GM19372 (cell line): Measurements from ENCODE around the gene BEAN1.

Experiments used
- ATAC-seq: cut with Tn5 transposase; IDR thresholded peaks from one replicate; pipeline ENCODE4 v1.9.1; 2021; ENCODE audit warnings: mild to moderate bottlenecking, low read depth, moderate library complexity; ENCODE audit not compliant: unreplicated experiment

BEAN1 gene

DNA sequence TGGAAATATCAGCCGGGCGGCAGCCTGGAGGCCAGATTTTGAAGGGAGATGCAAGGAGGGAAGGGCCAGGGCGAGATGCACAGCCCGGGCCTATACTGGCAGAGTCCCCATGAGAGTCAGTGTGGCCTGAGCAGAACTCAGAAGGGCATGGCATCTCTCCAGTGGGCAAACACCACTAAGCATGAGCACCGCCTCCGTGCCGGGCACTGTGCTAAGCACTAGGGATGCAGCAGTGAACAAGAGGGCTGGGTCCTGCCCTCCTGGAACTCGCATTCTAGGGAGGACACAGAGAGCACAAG lies 89.4 kb downstream of the BEAN1 start:
- ATAC-seq: no peak

DNA sequence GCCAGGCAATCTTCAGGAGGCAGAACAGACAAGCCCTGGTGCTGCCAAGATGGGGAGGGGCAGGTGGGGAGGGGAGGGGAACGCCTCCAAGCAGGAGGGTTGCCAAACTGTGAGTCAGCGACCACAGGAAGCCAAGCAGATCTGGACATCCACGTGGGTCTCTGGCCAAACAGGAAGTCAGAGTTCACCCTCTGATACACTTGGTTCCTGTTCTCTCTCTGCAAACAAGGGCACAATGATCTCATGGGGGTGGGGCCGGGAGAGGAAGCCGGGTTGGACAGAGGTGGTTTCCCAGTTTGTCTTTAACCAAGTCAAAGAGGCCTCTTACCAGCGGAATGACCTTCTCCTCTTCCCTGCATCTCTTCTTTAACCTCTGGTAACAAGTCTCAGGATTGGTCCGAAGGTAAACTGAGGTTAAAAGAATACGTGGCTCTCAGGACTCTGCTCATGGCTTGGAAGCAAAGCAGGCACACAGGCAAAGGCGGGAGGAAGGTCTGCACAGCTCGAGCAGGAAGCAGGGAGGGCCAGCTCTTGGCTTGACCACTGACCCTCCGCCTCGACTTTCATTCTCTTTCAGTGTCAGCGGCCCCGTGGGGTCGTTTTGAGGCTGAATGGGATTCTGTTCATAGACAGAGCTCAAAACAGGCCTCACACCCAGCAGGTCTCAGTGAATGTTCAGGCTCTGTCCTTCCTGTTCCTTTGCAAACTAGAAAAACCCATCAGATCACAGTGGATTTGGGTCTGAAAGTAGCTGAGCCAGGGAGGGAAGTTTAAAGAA lies 89.9 kb downstream of the BEAN1 start:
- peak; percentile 99 for ATAC-seq

DNA sequence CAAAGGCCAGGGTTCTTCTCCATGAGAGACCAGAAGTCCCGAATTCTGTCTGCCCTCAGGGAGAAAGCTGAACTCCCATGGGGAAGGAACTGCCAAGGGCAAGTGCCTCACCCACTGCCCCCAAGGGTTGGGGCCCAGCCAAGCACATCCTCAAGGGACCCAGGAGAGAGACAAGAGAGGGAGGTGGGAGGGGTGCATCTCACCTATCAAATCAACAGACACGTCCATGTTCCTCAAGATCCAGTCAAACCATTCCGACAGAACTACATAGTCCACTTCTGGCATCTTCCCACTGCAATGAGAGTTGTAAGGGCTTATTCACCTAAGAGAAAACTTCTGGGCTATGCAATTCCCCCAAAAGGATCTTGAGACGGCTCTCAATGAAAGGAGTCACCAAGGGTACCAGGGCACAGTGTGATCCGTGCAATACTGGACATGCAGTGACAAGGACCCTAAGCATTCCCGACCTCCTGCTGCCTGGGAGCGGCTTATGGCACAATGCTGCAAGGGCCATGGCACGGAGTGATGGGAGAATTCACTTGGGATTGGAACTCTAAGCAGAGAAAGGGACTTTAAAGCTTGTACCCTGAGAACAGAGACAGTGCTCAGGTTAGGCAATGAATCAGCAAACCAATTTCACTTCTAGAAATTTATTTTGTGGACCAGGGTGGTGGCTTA lies 90.6 kb downstream of the BEAN1 start:
- no peak for ATAC-seq

GRCh38 chr16:66519482-66520373 lies 92.6 kb downstream of the BEAN1 start:
- ATAC-seq: no peak

GRCh38 chr16:66520406-66521170 lies 93.5 kb downstream of the BEAN1 start:
- no peak for ATAC-seq

GRCh38 chr16:66521252-66521713 lies 94.2 kb downstream of the BEAN1 start:
- no peak for ATAC-seq

DNA sequence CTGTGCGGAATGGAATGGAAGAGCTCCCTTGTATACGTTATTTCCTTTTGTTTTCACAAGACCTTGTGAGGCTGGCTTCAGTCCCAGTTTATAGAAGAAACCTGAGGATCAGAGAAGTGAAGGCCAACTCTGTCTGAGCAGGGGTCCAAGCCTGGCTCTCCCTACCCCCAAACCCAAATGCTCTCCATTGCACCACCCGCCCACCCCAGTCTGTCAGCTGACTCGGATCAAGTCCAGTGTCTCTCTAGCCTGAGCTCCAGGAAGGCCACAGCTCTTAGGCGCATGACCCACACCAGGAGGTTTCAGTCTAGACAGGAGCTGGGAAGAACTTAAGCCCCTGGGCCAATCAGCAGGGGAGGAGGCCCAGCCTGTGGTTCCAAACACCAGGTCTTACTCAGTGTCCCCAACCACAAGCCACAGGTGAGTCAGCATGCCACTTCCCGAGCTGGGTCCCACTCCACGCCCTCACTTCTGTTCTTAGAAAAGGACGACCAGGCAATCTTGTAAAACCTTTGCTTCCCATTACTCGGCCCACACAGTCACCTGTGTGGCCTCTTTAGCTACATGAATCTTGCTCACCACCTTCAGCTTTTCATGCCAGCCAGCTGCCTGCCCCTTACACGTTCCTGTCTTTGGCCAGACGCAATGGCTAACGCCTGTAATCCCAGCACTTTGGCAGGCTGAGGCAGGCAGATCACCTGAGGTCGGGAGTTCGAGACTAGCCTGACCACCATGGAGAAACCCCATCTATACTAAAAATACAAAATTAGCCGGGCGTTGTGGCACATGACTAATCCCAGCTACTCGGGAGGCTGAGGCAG lies 95.1 kb downstream of the BEAN1 start:
- ATAC-seq: peak; percentile 40

GRCh38 chr16:66522816-66523590 lies 95.9 kb downstream of the BEAN1 start:
- no peak for ATAC-seq

DNA sequence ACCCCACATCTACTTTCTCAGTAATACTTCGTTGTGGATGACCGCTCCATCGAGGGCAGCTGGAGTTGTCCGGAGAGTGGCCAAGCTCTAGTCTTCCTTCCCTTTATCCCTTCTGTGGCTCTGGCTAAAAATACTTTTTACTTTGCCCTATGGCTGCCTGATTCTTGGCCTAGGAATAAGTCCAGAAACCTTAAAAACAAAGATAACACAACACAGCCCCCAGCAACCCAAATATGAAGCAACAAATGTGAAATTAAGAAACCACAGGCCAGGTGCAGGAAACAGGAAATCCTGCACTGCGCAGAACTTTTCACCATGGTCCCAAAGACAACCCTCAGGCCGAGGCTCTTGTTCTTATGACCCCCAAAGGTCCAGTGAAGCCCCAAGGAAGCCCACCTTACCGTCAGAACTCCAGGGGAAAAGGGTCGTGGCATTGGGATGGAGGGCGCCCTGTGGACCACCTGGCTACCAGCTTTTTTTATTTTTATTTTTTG lies 96.8 kb downstream of the BEAN1 start:
- ATAC-seq: no peak

DNA sequence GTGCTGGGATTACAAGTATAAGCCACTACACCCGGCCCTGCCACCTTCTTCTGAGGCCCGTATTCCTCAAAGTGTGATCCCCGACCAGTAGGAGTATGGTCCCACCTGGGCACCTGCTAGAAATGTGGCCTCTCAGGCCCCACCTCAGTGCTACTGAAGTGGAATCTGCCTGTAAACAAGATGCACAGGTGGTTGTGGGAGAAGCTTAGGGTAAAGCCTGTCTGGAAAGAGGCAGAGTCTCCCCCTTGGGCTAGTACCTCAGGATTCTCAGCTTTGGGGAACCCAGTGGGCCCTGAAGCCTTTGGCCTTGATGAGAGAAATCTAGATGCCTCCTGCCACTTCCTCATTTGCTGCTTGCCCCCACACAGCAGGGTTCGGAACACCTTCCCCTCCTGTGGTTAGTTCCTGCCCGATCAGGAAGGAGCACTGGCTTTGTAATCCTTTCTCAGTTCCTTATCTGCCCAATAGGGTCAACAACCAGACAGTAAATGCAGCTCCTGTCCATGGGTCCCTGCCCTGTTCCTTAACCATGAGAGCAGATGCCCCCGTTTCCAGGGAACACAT lies 97.6 kb downstream of the BEAN1 start:
- peak; percentile 67 for ATAC-seq

- ATAC-seq: no peak
Measured at GRCh38 chr16:66525396-66526180, 98.5 kb downstream of the BEAN1 start.

DNA sequence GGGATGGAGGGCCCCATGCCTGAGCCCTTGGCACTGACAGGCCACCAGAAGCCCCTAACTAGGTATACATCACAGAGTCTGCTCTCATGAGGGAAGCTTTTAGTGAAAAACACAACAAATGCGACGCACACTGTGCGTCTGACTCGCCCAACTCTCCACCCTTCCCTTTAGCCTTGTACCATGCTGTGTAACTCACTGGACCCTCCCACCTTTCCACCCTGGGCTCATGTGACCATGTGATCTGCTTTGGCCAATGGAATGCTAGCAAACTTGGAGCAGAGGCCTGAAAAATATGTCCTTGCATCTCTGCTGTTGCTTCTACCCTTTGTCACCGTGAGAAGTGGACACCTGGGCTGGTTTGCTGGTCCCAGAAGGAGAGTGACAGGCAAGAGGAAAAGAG lies 101.2 kb downstream of the BEAN1 start:
- ATAC-seq: no peak

- no peak for ATAC-seq
Measured at GRCh38 chr16:66529475-66529874, 102.4 kb downstream of the BEAN1 start.
